ENCODE results near the gene SUN5. TPM values are rescaled to one million over a fixed set of nuclear protein-coding genes. Genes with fewer than 3 reads are reported as not detected.

SUN5 gene
- total RNA-seq, 4 donors from 2014 or later = not detected

DNA sequence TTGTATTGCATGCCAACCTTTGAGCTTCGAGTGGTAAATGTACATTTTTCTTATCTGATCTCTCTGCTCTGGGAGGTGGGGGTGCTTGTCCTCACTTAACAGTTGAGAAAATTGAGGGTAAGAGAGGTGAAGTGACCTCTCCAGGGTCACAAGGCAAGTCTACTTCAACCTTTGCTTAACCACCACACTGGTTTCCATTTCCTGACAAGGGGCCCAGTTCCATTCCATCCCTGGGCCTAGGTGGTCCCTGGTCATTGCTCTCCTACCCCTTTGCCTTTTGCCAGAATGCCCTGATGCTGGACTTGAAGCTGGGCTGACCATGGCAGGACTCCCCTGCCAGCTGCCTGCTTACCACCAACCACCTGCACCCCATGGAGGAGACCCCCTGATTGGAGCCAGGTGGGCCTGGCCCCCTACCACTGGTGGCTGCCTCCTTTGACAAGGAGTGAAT is 39.5 kb upstream of the SUN5 start:
- 44 to 74% methylated on average over 1 of the region's 1 CpG for WGBS, 2 donors
- Histone ChIP-seq H3K4me3 (replicated peaks in 1 of 3) (no peak overlapping the region), H3K9me3 (no peaks in the 10 kb centered on the region), H3K4me1 (no peaks in the 10 kb centered on the region), H3K27me3 (no peaks in the 10 kb centered on the region), H3K27ac (no peak overlapping the region), H3K36me3 (no peaks in the 10 kb centered on the region)
- intact Hi-C loops (cut with DNase I) = loop anchor here (10.0 kb wide), 1 partner anchor 81 kb away; no protein-coding TSS in a partner anchor
- no peak for TF ChIP-seq POLR2A (IDR thresholded peaks at IDR 0.05)
- TF ChIP-seq, protein P1, sequence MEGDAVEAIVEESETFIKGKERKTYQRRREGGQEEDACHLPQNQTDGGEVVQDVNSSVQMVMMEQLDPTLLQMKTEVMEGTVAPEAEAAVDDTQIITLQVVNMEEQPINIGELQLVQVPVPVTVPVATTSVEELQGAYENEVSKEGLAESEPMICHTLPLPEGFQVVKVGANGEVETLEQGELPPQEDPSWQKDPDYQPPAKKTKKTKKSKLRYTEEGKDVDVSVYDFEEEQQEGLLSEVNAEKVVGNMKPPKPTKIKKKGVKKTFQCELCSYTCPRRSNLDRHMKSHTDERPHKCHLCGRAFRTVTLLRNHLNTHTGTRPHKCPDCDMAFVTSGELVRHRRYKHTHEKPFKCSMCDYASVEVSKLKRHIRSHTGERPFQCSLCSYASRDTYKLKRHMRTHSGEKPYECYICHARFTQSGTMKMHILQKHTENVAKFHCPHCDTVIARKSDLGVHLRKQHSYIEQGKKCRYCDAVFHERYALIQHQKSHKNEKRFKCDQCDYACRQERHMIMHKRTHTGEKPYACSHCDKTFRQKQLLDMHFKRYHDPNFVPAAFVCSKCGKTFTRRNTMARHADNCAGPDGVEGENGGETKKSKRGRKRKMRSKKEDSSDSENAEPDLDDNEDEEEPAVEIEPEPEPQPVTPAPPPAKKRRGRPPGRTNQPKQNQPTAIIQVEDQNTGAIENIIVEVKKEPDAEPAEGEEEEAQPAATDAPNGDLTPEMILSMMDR (IDR thresholded peaks at IDR 0.05) = no peak
- no peak for DNase-seq

- Histone ChIP-seq H3K4me3 (replicated peaks in 1 of 3) (no peak overlapping the region), H3K9me3 (no peaks in the 10 kb centered on the region), H3K27me3 (no peaks in the 10 kb centered on the region), H3K27ac (no peak overlapping the region), H3K4me1 (no peaks in the 10 kb centered on the region), H3K36me3 (no peaks in the 10 kb centered on the region)
- 70 to 73% methylated on average over 2 of the region's 2 CpGs for WGBS, 2 donors
- intact Hi-C loops (cut with DNase I) = loop anchor here (10.0 kb wide), 1 partner anchor 82 kb away; no protein-coding TSS in a partner anchor
- TF ChIP-seq, protein P1 (IDR thresholded peaks at IDR 0.05) = no peak
- TF ChIP-seq POLR2A (IDR thresholded peaks at IDR 0.05) = no peak
- no peak for DNase-seq
Measured at GRCh38 chr20:33042983-33043730, 38.9 kb upstream of the SUN5 start.

- no peaks in the 10 kb centered on the region for H3K4me1 ChIP-seq
- H3K27ac ChIP-seq = no peak overlapping the region
- no peak for TF ChIP-seq POLR2A (IDR thresholded peaks at IDR 0.05)
- TF ChIP-seq, protein P1 (IDR thresholded peaks at IDR 0.05) = no peak
- no peak for DNase-seq
- WGBS, 2 donors = 96% methylated on average over 3 of the region's 3 CpGs
- H3K27me3 ChIP-seq = no peaks in the 10 kb centered on the region
- intact Hi-C loops (cut with DNase I) = loop anchor here (10.0 kb wide), 1 partner anchor 82 kb away; no protein-coding TSS in a partner anchor
- H3K36me3 ChIP-seq = no peaks in the 10 kb centered on the region
- no peaks in the 10 kb centered on the region for H3K9me3 ChIP-seq
- no peak overlapping the region for H3K4me3 ChIP-seq (replicated peaks in 1 of 3)
Measured at GRCh38 chr20:33042430-33042829, 38.2 kb upstream of the SUN5 start.

DNA sequence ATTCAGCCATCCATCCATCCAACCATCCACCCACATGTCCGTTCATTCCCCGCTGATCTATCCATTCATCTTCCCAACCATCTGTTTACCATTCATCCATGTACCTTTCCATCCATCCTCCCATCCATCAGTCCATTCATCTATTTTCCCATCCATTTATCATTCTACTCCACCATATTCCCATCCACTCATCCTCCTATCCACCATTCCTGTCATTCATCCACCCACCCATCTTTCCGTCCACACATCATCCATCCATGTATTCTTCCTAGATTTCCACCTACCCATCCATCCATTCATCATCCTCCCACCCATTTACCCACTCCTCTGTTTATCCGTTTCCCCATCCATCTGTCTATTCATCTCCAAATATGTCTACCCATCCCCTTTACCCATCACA is 34.0 kb upstream of the SUN5 start:
- 91 to 94% methylated on average over 4 of the region's 4 CpGs for WGBS, 2 donors
- DNase-seq = no peak

DNA sequence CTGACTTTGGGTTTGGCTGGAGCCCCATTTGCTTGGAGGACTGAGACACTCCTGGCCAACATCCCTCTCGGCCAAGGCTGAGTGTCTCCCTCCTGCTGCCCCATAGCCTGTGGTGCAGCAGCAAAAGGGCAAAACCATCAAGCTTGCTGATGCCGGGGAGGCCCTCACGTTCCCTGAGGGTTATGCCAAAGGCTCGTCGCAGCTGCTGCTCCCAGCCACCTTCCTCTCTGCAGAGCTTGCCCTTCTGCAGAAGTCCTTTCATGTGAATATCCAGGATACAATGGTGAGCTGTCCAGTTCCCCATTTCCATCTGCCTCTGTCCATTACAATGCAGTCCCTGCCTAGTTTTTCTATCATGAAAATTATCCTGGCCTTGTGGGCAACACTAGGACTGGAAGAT is 33.2 kb upstream of the SUN5 start:
- no peak overlapping the region for H3K27ac ChIP-seq
- DNase-seq = no peak
- no peaks in the 10 kb centered on the region for H3K27me3 ChIP-seq
- H3K4me1 ChIP-seq = no peaks in the 10 kb centered on the region
- TF ChIP-seq, protein P1 (IDR thresholded peaks at IDR 0.05) = no peak
- TF ChIP-seq POLR2A (IDR thresholded peaks at IDR 0.05) = no peak
- H3K36me3 ChIP-seq = no peaks in the 10 kb centered on the region
- no peaks in the 10 kb centered on the region for H3K9me3 ChIP-seq
- 75% methylated on average over 5 of the region's 5 CpGs for WGBS, 2 donors
- no peak overlapping the region for H3K4me3 ChIP-seq (replicated peaks in 1 of 3)
- intact Hi-C loops (cut with DNase I) = no loop called here

More for the DNA sequence above, 34.0 kb upstream of the SUN5 start:
- Histone ChIP-seq H3K4me3 (replicated peaks in 1 of 3) (no peak overlapping the region), H3K27ac (no peak overlapping the region), H3K36me3 (no peaks in the 10 kb centered on the region), H3K9me3 (no peaks in the 10 kb centered on the region), H3K27me3 (no peaks in the 10 kb centered on the region), H3K4me1 (no peaks in the 10 kb centered on the region)
- TF ChIP-seq, protein P1 (IDR thresholded peaks at IDR 0.05) = no peak
- TF ChIP-seq POLR2A (IDR thresholded peaks at IDR 0.05) = no peak
- intact Hi-C loops (cut with DNase I) = no loop called here
